Caco-2 (cell line): Measurements from ENCODE around the gene GTF3C1. TPM values are rescaled to one million over a fixed set of nuclear protein-coding genes. Genes with fewer than 3 reads are reported as not detected.

Experiments
- BruUV-seq: library from RNA; stranded (reverse); fragments of 400-500 nt; replicated peaks from 2 replicates; lab custom pipeline; 2021; lab: Mats Ljungman, UMichigan
- CTCF ChIA-PET: fragments of 300-600 bp; sonication (Branson Sonifier 250); formaldehyde crosslinking; loops from one replicate; lab custom pipeline; 2022; ENCODE audit warnings: antibody characterized with exemption; lab: Charles Lee
- POLR2A ChIA-PET: fragments of 300-600 bp; sonication (Branson Sonifier 250); formaldehyde crosslinking; loops from one replicate; lab custom pipeline; 2022; ENCODE audit warnings: antibody characterized with exemption; lab: Charles Lee
- DNase-seq, 2 experiments: peaks; one replicate each; pipeline versions ENCODE4 v3.0.0 to v3.0.0-alpha.2; 2020 to 2022
- H3K27me3 ChIP-seq: replicated peaks from 2 replicates; pipeline ENCODE4 v1.6.0; 2011; ENCODE audit warnings: low read length; ENCODE audit not compliant: control insufficient read depth, insufficient read depth
- H3K36me3 ChIP-seq: 2 replicates; pipeline ENCODE4 v1.5.1; 2011; ENCODE audit warnings: low read length; ENCODE audit not compliant: control insufficient read depth, insufficient read depth
- H3K4me1 ChIP-seq: fragments of 250-450 bp; sonication (Bioruptor Pico); 2 replicates; pipeline ENCODE4 v1.5.1; 2020; ENCODE audit warnings: mild to moderate bottlenecking
- H3K4me3 ChIP-seq: 2 replicates; pipeline ENCODE4 v1.5.1; 2011; ENCODE audit warnings: low read depth, mild to moderate bottlenecking, control low read depth, low read length
- H3K9me3 ChIP-seq: fragments of 250-450 bp; sonication (Bioruptor Pico); 2 replicates; pipeline ENCODE4 v1.5.1; 2020; ENCODE audit warnings: mild to moderate bottlenecking, moderate library complexity
- H3K27ac Mint-ChIP-seq: one replicate; pipeline ENCODE4 v1.8.0; 2022; ENCODE audit warnings: mixed read lengths; ENCODE audit not compliant: unreplicated experiment
- H3K27me3 Mint-ChIP-seq: one replicate; pipeline ENCODE4 v1.8.0; 2022; ENCODE audit warnings: mixed read lengths; ENCODE audit not compliant: insufficient read depth, unreplicated experiment
- H3K36me3 Mint-ChIP-seq: one replicate; pipeline ENCODE4 v1.8.0; 2022; ENCODE audit warnings: mild to moderate bottlenecking, mixed read lengths; ENCODE audit not compliant: insufficient read depth, unreplicated experiment
- H3K4me1 Mint-ChIP-seq: one replicate; pipeline ENCODE4 v1.8.0; 2022; ENCODE audit warnings: low read depth, mixed read lengths; ENCODE audit not compliant: unreplicated experiment
- H3K4me3 Mint-ChIP-seq: one replicate; pipeline ENCODE4 v1.8.0; 2022; ENCODE audit warnings: mild to moderate bottlenecking, moderate library complexity, mixed read lengths; ENCODE audit not compliant: unreplicated experiment
- H3K9me3 Mint-ChIP-seq: one replicate; pipeline ENCODE4 v1.8.0; 2022; ENCODE audit warnings: mixed read lengths; ENCODE audit not compliant: unreplicated experiment
- CTCF ChIP-seq, 2 experiments: fragments of 200-600 bp in 1 of 2; IDR thresholded peaks; 1 replicate in 1 of 2; 2 replicates in 1 of 2; pipeline versions ENCODE4 v1.5.1 to v1.8.0; 2011 to 2022; ENCODE audit warnings: antibody characterized with exemption in 1 of 2, control low read depth in 1 of 2, inconsistent platforms in 1 of 2, low read depth in 1 of 2, low read length in 1 of 2, mild to moderate bottlenecking in 1 of 2, moderate library complexity in 1 of 2; ENCODE audit not compliant: insufficient read depth in 1 of 2, severe bottlenecking in 1 of 2, unreplicated experiment in 1 of 2
- intact Hi-C: fragments of 100-400 bp; cut with micrococcal nuclease; formaldehyde crosslinking; loops from one replicate; pipeline ENCODE4 v1.10.0; 2022; ENCODE audit not compliant: unreplicated experiment
- total RNA-seq: library from RNA; stranded (reverse); gene quantifications from 2 replicates; pipeline ENCODE4 v1.2.3, GENCODE V29; 2022

GTF3C1 gene
- total RNA-seq, 1 experiment from 2014 or later, result 67.7 TPM

DNA sequence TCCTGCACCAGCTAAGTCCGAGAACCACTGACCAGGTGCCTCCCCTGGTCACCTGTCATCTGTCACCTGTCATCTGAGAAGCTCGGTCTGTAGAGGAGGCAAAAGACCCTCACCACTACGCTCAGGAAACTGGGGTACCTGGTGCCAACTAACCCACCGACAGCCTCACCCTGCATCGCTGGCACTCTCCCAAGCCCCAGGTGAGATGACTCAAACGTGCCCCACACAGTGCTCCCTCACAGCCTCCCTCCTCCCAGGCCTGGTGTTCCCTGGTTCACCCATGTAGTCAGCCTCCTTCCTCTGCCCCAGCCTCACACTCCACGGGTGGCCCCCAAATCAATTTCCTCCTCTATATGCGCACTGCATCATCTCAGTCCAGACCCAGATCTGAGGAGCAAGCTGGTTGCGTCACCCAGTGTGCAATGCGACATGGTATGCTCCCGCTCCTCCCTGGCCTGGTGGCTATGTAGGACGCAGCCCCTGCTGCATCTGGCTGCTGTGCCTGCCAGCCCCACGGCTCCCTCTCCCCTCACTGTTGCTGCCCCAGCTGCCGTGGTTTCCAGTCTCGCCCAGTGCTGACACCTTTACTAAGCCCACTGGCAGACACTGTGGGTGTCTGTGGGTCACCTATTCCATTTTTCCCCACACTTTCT, 68.3 kb downstream of the GTF3C1 start:
- no peaks in the 10 kb centered on the region; the same call in 1 of the 2 replicates for H3K36me3 ChIP-seq
- H3K27me3 Mint-ChIP-seq, result no peaks in the 10 kb centered on the region
- no peak overlapping the region for H3K4me3 Mint-ChIP-seq
- H3K9me3 ChIP-seq, result no peaks in the 10 kb centered on the region
- ChIA-PET POLR2A (no interaction called here), CTCF (no interaction called here)
- TF ChIP-seq CTCF (IDR thresholded peaks at IDR 0.05; ENCODE audit: insufficient read depth in 1 of 2, low read depth in 1 of 2, low read length in 1 of 2, severe bottlenecking in 1 of 2, unreplicated experiment in 1 of 2), result no peak
- H3K9me3 Mint-ChIP-seq, result no peaks in the 10 kb centered on the region
- no peak overlapping the region for H3K4me3 ChIP-seq
- H3K27me3 ChIP-seq, result no peaks in the 10 kb centered on the region
- intact Hi-C loops, result no loop called here
- no TSS peak for BruUV-seq
- H3K27ac Mint-ChIP-seq, result no peak overlapping the region
- no peaks in the 10 kb centered on the region for H3K4me1 ChIP-seq
- H3K36me3 Mint-ChIP-seq, result peaks cover 64% of the 10 kb centered on the region
- H3K4me1 Mint-ChIP-seq, result no peaks in the 10 kb centered on the region
- no peak for DNase-seq

- BruUV-seq, result no TSS peak
- H3K27me3 Mint-ChIP-seq, result no peaks in the 10 kb centered on the region
- intact Hi-C loops, result no loop called here
- POLR2A ChIA-PET, result no interaction called here
- H3K36me3 Mint-ChIP-seq, result peaks cover 63% of the 10 kb centered on the region
- no peaks in the 10 kb centered on the region for H3K4me1 ChIP-seq
- no peak overlapping the region for H3K4me3 Mint-ChIP-seq
- no peak for DNase-seq
- no peaks in the 10 kb centered on the region for H3K4me1 Mint-ChIP-seq
- no peaks in the 10 kb centered on the region for H3K9me3 ChIP-seq
- TF ChIP-seq CTCF (IDR thresholded peaks at IDR 0.05; ENCODE audit: insufficient read depth in 1 of 2, low read depth in 1 of 2, low read length in 1 of 2, severe bottlenecking in 1 of 2, unreplicated experiment in 1 of 2), result no peak
- CTCF ChIA-PET, result no interaction called here
- no peaks in the 10 kb centered on the region for H3K9me3 Mint-ChIP-seq
- no peaks in the 10 kb centered on the region; the same call in 1 of the 2 replicates for H3K36me3 ChIP-seq
- H3K27ac Mint-ChIP-seq, result no peak overlapping the region
- H3K4me3 ChIP-seq, result no peak overlapping the region
- H3K27me3 ChIP-seq, result no peaks in the 10 kb centered on the region
These were observed 69.0 kb downstream of the GTF3C1 start for GRCh38 chr16:27480761-27481160.

- ChIA-PET POLR2A (no interaction called here), CTCF (interaction anchor here (0.6 kb wide), 1 partner anchor 208 kb away, joined by 3 read pairs; no protein-coding TSS in a partner anchor)
- H3K27me3 ChIP-seq, result no peaks in the 10 kb centered on the region
- Mint-ChIP-seq H3K4me1 (no peaks in the 10 kb centered on the region), H3K36me3 (peaks cover 79% of the 10 kb centered on the region), H3K27ac (no peak overlapping the region), H3K9me3 (no peaks in the 10 kb centered on the region), H3K27me3 (no peaks in the 10 kb centered on the region), H3K4me3 (no peak overlapping the region)
- H3K4me1 ChIP-seq, result no peaks in the 10 kb centered on the region
- no peak for DNase-seq
- TF ChIP-seq CTCF (IDR thresholded peaks at IDR 0.05; ENCODE audit: insufficient read depth in 1 of 2, low read depth in 1 of 2, low read length in 1 of 2, severe bottlenecking in 1 of 2, unreplicated experiment in 1 of 2), result no peak
- H3K36me3 ChIP-seq, result peaks cover 2% of the 10 kb centered on the region; the same call in 1 of the 2 replicates
- intact Hi-C loops, result no loop called here
- BruUV-seq, result no TSS peak
- H3K9me3 ChIP-seq, result no peaks in the 10 kb centered on the region
- no peak overlapping the region for H3K4me3 ChIP-seq
These were observed 73.5 kb downstream of the GTF3C1 start for GRCh38 chr16:27476240-27476639.
